Left renal cortex interstitium (tissue), 4 donors: Measurements from ENCODE around the gene AGMO. TPM values are rescaled to one million over a fixed set of nuclear protein-coding genes. Genes with fewer than 3 reads are reported as not detected.
A peak's percentile ranks its signal among the peaks of the same experiment; 100 is the strongest.
"Not testable (repeated sequence)": the region's sequence is repeated elsewhere in the genome, so short reads cannot be mapped to it uniquely, and the experiment has no call there.

Source experiments
- DNase-seq, 4 donors: peaks; one replicate each; pipeline ENCODE4 v3.0.0-alpha.2; 2013; ENCODE audit warnings: low read depth in 4 of 4, low spot score in 2 of 4, missing footprints in 1 of 4
- polyA plus RNA-seq, 4 donors: library from polyadenylated mRNA; unstranded; fragments of 120-200 nt; gene quantifications; one replicate each; pipeline ENCODE4 v1.2.1, GENCODE V29; 2013; ENCODE audit not compliant: insufficient read length in 4 of 4

AGMO gene
- polyA plus RNA-seq, 4 donors: 0.73 to 1.0 (median 0.86) TPM

DNA sequence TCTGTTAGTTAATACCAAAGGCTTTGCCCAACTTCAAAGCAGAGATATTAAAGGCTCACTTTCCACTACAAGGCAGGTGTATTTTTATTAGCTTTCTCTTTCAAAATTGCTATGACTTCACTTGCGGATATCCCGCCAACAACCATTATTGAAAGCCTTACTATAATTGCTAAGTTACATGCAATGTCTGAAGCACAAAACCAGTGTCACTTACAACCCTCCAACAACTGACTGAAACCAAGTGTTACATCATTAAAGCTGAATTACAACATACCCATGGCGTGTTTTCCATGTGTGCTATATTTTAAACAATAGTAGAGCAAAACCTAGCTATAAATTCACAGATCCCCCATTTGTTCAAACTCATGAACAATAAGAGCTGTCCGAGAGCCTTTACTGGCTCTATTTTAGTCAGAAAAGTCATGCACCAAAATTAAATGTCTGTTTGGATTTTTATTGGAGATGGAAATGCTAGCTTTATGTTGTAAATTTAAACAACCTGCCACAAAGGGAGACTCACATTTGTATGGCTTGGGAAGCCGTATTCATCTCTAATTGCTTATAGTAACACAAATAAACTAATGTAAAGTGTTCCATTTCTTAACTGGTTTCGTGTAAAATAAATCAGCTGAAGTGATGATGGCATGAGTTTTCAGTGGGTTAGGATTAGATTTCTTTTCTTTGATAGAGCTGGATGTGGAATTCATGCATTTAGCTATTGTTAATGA lies 227.1 kb downstream of the AGMO start:
- DNase-seq: no peak

DNA sequence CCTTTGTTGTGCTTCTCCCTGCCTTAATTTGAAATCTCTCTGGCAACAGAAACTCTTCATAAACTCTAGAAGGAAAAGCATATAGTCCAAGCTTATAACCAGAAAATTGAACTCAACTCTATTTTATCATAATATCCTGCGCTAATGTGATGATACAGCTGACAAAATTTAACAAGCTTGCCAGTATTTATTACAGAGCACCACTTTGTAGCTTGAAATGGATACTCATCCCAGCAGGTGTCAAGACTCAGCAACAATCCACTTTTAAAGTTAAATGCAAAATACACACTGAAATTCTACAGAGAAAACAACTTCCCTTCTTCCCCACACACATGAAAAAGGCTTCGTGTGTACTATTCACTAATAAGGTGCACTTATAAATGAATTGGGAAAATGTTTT lies 228.9 kb downstream of the AGMO start:
- peak in 1 of 4 donors; percentile 17 for DNase-seq

DNA sequence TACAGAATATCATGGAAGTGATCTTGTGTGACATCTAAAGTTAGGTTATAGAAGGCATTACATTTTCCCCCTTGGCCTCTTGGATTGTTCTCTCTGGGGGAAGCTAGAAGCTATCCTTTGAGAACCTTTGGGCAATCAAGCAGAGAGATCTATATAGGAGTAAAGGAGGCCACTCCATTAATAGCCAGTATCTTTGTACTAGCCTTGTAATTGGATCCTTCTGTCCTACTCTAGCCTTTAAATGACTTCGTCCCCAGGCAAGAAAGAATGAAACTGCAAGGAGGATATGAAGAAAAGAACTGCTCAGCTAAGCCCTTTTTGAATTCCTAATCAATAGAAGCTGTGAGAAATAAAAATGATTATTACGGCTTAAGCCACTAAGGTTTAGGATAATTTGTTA lies 230.9 kb downstream of the AGMO start:
- DNase-seq: no peak

DNA sequence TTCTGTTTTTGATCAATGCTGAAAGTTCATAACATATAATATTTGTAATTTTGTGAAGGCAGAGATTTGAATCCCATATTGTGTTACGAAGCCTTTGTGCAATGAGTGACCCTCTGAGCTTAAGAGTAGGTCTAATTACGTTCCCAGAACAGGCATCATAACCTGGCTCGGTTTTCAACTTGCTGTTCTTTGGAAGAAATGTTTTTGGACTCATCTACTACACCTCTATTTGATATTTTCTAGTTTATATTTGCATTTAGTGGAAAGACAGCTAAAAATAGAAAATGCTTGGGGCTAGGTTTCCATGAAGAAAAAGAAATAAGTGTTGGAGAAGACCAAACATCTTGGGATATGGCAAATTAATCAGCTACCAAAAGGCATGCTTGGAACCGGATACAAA lies 234.8 kb downstream of the AGMO start:
- no peak for DNase-seq

DNA sequence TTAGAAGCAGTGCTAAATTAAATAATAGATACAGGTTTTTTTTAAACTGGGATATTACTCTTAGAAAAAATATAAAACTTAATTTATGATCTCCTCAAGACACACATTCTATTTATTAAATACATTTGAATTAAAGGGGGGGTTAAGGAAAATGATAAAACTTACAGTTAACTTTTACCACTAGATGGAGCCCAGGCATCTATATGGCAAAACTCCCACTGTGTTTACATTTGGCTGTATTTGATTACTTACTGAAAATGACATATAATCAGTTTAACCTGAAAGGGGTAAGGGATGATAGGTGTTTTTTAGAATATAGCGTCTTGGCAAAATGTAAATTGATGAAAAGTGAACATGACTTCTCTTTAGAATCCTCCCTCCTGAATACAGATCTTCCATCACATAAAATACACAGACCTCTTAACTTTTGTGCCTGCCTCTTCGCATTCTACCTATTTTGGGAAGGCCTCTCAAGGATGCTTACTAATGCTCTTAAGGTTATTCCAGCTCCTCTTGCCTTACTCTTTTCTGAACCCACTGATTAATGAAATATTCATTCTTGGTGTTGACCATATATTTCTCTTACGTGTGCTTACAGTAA lies 235.7 kb downstream of the AGMO start:
- DNase-seq: peak in 1 of 4 donors; percentile 16

DNA sequence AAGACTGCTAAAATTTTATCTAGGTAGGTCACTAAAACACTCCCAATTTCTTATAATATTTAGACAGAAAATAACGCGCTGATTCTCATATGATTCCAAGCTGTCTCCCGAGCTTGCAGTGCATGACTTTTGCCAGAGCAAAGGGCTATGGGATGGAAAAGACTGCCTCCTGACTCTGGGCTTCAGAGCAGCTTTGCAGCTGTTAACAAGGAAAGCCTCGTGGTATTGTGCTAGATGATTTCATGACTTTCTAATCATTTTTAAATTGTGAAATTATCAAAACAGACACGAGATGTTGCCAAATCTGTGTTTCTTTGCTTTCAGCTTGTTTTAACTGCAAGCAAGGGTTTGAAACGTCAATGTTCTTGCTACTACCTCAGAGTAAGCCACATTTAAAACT lies 238.3 kb downstream of the AGMO start:
- no peak for DNase-seq

DNA sequence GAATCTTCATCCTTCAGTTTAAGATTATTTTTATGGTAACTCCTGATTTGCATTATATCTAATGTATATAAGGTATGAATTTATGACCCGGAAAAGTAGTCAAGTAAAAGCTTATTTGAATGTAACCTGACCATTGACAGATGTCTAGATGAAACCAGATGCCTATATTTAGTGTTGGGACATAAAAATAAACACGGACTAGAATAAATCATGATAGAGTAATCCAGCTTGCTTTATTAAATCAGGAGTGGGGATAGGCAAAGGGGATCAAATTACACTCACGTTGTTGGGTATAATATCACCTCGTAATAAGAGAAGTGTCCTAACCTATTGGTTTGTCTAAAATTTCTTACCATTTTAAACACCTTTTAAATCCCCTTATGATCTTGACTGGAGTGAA lies 244.6 kb downstream of the AGMO start:
- DNase-seq: no peak

DNA sequence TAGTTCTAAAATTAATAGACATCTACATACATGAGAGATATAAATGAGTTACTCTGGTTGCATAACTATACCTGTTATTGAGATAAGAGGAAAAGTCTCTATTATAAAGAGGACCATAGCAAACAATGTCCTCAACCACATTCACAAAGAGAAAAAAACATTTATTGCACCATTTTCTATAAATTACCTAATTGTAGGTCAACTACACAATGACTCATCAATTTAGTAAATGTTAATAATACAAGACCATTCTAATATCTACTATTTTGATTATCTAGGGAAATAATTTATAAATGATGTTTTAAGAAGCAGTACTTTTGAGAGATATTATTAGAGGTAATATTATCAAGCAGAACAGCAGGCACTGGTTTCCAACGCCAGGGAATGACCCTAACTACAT lies 246.1 kb downstream of the AGMO start:
- DNase-seq: no peak

DNA sequence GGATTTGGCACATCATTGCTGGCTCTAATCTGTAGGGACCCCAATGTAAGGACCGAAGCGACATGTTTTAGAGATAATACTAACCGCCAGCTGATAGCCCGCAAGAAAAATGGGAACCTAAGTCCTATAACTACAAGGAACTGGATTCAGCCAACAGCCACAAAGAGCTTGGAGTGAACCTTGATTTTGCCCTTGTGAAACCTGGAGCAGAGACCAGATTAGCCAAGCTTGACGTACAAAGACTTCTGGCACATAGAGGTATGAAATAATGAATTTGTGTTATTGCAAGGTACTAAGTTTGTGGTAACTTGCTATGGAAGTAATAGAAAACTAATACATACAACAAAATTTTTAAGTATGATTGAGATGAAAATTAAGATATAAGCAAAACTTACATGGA lies 246.9 kb downstream of the AGMO start:
- no peak for DNase-seq

DNA sequence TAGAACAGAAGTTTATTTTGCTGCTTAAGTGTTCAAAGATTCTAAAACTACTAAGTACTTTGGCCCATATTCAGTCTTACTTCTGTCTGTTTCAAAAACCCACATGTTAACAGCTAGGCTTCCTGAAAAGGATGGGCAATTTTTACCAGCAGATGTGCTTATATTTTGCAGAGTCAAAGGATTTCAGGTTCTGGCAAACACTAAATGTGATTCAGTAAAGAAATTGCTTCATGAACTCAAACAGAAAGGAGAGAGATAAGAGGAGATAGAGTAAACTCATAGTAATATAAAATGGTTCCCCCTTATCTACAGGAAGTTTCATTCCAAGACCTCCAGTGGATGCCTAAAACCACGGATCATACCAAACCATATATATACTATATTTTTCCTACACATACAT lies 248.5 kb downstream of the AGMO start:
- DNase-seq: no peak

DNA sequence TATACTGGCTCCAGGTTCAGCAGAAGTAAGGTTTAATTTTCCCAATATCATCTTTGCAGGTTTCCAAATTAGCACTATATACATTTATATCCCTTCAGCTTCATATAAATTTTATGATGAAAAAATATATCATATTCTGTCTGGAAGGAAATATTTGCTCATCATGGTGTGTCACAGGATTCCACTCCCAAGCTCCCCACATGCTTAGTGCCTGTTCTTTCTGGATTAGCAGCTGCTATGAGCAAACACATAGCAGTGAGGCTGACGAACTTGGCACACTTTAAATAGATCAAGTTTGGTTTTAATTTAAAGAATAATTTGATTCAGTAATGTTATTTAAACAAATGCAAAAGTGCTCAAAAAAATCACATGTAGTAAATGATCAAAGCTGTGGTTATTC lies 251.9 kb downstream of the AGMO start:
- DNase-seq: no peak

DNA sequence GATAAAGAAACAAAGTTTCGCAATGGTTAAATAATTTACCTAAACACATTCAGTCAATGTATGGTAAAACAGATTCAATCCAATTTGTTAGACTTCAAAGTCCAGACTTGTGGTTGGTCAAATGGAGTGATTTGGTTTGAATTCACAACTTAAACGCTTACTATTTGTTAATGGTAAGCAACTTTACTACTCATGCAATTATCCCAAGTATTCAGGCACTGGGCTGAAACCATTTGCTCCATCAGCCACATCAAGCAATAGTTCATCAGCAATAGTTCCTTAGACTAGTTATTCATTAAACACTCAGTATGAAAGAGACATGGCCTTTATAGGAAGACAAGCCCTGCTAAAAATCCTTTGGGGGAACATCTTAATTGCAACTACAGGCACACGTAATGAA lies 253.0 kb downstream of the AGMO start:
- DNase-seq: no peak

DNA sequence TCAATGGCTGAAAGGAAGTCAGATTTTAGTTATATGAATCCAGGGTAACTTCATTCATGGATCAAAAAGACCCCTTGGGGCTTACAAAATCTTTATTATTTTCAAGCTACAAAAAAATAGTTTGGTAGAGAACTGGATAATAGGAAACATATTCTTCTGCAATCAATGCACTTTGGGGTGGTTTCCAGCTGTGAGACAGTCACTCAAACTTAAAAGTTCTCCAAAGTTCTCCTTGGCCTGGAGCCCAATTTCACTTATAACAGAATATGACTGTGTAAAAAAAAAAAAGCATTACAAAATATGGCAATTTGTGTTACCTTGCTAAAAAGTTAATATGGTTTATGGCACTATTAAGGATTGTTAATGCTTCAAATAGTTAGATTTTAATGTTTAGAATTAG lies 255.5 kb downstream of the AGMO start:
- no peak for DNase-seq

DNA sequence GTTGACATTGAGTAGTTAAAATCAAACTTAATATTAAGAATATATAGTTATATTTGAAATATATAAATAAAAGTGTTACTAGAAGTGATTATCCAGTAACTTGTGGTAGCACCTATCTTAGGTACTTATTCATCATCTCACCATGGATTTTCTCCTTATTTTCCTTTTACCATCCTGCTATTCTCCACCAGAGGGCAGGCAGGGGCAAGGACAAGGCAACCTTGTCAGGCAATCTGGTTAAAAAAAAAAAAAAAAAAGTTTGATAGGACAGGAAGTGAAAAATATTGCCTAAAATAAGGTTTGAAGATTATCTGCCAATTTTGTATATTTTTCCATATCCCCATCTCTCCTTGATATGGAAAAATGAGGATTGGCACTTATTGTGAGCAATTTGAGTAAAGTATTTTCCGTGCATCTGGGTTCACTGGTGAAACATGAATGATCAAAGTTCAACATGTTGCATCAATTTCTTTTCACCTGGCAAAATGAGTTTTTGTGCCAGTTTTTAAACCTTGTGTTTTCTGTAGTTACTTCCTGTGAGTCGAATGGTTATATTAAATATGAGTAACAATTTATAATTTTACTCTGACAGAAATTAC lies 256.7 kb downstream of the AGMO start:
- DNase-seq: peak in 2 of 4 donors; percentile 6 to 23

DNA sequence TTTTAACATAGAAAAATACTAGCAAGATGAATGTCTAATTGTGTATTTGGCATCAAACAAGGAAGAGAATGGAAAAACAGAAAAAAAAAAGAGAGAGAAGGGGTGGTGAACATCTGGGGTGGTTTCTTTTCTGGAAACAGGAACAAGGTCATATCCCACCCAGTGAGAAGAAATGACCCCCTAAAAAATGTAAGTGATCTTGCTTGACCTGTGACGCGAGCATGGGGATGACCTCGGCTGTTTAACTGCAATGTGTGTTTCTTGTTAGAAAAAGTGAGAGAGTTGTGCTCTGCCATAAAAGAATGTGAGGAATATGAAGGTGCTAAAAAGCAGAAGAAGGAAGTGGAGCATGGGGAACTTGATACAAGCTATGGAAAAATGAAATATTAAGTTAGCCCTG lies 258.5 kb downstream of the AGMO start:
- no peak for DNase-seq

DNA sequence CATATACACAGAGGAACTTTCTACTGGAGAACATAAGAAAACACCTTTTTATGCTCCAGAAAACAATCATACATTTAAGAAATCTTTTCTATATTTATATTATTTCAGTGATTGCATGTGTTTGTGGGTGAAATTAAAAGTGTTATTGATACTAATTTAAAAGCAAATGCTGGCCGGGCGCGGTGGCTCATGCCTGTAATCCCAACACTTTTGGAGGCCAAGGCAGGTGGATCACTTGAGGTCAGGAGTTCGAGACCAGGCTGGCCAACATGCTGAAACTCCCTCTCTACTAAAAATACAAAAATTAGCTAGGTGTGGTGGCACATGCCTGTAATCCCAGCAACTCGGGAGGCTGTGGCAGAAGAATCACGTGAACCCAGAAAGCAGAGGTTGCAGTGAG lies 260.8 kb downstream of the AGMO start:
- DNase-seq: not testable (repeated sequence)

DNA sequence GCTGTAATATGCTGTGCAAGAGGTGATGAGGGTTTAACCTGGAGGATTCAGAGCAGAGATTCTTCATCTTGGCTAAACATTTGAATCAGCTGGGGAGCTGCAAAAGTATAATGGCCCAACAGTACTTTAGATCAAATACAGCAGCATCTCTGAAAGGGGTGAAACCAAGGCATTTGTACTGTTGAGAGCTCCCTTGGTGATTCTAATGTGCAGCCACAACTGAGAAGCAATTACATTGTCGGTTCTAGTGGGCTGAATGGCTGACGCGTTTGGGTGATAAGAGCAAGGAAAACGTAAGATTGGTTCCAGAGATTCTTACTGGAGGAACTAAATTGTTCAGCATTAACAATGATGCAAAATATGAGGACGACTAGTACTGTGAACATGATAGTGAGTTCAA lies 269.7 kb downstream of the AGMO start:
- DNase-seq: no peak

DNA sequence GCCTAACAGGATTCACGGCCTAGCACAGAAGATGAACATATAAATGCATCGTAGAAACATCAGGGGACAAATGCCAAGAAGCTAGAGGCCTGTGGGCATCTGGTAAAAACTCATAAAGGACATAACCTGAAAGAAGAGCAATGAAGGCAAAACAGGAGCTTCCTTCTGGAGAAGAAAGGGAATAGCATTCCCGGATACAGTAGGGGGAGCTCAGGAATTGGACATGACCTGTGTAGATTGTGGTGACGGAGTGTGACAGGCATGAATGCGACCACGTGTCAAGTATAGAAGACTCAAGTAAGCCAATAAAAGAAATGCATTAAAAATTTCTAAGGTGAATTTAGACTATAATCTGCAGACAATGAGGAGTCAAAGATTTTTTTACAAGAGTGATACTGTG lies 270.1 kb downstream of the AGMO start:
- no peak for DNase-seq

DNA sequence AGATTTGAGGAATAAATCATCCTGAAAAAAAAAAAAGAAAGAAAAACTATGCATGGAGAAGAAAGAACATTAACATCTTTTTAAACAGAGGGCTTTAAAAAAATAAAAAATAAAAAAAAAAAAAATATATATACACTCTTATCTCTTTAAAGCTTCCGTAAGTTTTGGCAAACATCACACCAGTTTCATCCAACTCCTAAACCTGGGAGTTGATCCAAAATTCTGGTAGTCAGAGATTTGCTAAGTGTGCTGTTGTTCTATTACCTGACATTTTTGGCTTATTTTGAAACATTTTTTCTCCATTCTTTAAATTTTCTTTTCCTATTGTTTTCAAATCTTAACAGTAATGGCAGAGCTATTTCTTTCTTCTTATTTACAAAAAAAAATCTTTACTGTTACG lies 273.1 kb downstream of the AGMO start:
- DNase-seq: no peak

DNA sequence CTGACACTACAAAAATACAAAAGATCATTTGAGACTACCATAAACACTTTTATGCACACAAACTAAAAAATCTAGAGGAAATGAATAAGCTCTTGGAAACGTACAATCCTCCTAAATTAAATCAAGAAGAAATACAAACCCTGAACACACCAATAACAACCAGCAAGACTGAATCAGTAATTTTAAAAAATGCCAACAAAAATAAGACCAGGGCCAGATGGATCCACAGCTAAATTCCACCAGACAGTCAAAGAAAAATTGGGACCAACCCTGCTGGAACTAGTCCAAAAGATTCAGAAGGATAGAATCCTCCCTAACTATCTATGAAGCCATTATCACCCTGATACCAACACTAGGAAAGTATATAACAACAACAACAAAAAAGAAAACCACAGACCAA lies 277.4 kb downstream of the AGMO start:
- DNase-seq: no peak

DNA sequence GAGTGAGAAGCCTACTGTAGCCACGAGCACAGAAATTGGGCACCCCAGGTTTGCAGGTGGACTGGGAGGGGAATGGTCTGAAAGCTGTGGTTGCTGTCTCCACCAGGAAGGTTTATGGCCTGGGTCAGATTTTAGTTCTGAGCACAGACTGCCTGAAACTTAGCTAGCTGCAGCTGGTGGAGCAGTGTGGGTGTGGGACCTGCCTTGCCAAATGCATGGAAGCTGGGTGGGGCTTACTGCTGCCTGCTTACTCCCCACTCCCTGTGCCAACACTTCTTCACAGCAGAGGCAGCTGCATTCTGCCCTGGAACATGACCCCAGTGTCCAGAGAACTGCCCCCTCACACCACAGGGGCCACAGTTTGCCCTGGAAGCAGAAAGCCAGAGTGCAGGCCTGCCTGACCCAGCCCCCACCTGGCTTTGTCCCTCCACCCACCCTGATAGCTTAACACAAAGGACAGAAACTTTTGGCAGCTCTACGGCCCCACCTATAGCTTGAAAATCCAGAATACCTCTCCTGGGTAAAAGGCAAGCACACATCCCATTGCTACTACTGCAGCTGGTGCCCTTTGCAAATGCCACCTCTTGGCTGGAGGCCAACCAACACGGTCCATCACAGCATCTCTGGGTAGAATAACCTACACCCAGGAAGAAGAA lies 281.6 kb downstream of the AGMO start:
- DNase-seq: no peak

DNA sequence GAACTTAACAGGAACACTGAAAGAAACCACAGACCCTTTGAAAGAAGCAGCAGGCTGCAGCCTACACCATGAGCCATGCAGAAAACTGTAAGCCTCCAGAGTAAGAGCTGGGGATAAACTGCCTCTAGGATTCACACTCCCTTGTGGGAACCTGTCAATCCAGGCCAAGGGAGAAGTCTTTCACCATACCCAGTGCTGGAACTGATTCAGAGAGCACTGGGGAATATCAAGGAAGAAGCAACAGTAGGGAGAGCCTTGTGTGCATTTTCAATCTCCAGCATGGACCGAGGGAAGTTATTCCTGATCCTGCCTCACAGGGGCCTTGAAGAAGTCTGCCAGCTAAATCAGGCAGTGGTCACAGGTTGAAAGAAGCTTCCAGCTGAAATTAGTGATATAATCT lies 282.2 kb downstream of the AGMO start:
- DNase-seq: no peak
